ENCODE data around the gene ALDH1B1. TPM values are rescaled to one million over a fixed set of nuclear protein-coding genes. Genes with fewer than 3 reads are reported as not detected.

Gene ALDH1B1
- total RNA-seq, 1 experiment from 2014 or later: 46.6 TPM

DNA sequence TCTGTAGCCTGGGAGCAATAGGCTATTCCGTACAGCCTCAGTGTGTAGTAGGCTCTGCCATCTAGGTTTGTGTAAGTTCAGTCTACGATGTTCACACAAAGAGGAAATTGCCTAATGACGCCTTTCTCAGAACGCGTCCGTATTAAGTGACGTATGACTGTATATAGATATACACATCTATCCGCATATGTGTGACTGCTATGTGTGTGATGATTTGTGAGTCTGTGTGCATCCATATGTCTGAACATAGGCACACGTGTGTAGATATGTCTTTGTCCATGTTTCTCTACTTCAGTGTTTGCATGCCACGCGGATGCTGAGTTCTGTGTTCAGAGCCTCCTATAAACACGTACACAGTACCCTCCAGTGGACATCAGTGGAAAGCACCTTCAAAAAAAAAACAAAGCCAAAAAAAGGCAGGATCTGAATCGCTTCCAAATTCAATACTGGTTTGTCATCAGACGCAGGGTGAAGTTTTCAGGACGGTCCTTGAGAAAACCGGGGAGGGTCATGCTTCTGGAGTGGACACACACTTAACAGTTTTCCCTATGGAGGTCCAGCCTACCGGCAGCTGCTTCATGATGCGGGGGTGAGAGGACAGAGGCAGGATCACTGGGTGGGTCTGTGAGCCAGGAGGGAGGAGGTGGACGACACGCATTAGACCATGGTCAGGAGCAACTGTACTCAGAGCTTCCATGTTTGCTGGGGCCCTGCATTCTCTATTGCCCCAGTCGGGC, 29.5 kb upstream of the ALDH1B1 start:
- no TSS peak for BruUV-seq (replicated peaks)
- Histone ChIP-seq H3K4me1 (ENCODE audit: control insufficient read depth in 1 of 2, insufficient read depth in 2 of 2, low read length in 2 of 2) (peaks cover 0 to 5% of the 10 kb centered on the region in 2 experiments; a peak in 2 of 4 replicates), H3K27me3 (ENCODE audit: insufficient read depth, low read length) (no peaks in the 10 kb centered on the region), H3K27ac (ENCODE audit: low read depth, low read length) (no peak overlapping the region), H3K9me2 (ENCODE audit: insufficient read depth) (no peaks in the 10 kb centered on the region), H3K9me3 (ENCODE audit: control insufficient read depth in 1 of 2, insufficient read depth in 1 of 2, low read depth in 1 of 2, low read length in 2 of 2) (no peaks in the 10 kb centered on the region), H3K9ac (ENCODE audit: low read length) (no peak overlapping the region), H3K4me2 (ENCODE audit: low read length) (peak overlapping the region; percentile 47), H3K4me3 (replicated peaks in 1 of 2; ENCODE audit: low read depth in 1 of 2, low read length in 2 of 2) (no peak overlapping the region), H3K79me2 (ENCODE audit: insufficient read depth, low read length) (no peaks in the 10 kb centered on the region), H4K20me1 (ENCODE audit: insufficient read depth) (no peaks in the 10 kb centered on the region), H3K36me3 (ENCODE audit: control insufficient read depth in 1 of 2, insufficient read depth in 2 of 2, low read length in 2 of 2) (no peaks in the 10 kb centered on the region), H2AFZ (ENCODE audit: low read depth, low read length, poor library complexity, severe bottlenecking) (peak overlapping the region; percentile 80)
- 0 out of 2 replicates have a peak, but pooled peaks have one; percentile 11 for TF ChIP-seq FOSL1 (IDR thresholded peaks at IDR 0.05; ENCODE audit: low read depth)
- TF ChIP-seq EZH2phosphoT487 (IDR thresholded peaks at IDR 0.05; ENCODE audit: borderline replicate concordance): no peak
- TF ChIP-seq, protein P1, sequence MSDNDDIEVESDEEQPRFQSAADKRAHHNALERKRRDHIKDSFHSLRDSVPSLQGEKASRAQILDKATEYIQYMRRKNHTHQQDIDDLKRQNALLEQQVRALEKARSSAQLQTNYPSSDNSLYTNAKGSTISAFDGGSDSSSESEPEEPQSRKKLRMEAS (IDR thresholded peaks at IDR 0.05): peak; percentile 63
- no peak for TF ChIP-seq ELF1 (IDR thresholded peaks at IDR 0.05; ENCODE audit: borderline replicate concordance, low read depth)
- no peak for TF ChIP-seq POLR2A (IDR thresholded peaks at IDR 0.05; ENCODE audit: borderline replicate concordance, extremely low read depth, insufficient read depth, insufficient read length)
- TF ChIP-seq, protein P2, sequence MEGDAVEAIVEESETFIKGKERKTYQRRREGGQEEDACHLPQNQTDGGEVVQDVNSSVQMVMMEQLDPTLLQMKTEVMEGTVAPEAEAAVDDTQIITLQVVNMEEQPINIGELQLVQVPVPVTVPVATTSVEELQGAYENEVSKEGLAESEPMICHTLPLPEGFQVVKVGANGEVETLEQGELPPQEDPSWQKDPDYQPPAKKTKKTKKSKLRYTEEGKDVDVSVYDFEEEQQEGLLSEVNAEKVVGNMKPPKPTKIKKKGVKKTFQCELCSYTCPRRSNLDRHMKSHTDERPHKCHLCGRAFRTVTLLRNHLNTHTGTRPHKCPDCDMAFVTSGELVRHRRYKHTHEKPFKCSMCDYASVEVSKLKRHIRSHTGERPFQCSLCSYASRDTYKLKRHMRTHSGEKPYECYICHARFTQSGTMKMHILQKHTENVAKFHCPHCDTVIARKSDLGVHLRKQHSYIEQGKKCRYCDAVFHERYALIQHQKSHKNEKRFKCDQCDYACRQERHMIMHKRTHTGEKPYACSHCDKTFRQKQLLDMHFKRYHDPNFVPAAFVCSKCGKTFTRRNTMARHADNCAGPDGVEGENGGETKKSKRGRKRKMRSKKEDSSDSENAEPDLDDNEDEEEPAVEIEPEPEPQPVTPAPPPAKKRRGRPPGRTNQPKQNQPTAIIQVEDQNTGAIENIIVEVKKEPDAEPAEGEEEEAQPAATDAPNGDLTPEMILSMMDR (IDR thresholded peaks at IDR 0.05 in 2 of 3, conservative IDR thresholded peaks at IDR 0.05 in 1 of 3; ENCODE audit: borderline replicate concordance in 1 of 3, insufficient read depth in 1 of 3, low read depth in 2 of 3, low read length in 2 of 3): peak; percentile 59 to 89 (median 73)
- TF ChIP-seq, protein P3, sequence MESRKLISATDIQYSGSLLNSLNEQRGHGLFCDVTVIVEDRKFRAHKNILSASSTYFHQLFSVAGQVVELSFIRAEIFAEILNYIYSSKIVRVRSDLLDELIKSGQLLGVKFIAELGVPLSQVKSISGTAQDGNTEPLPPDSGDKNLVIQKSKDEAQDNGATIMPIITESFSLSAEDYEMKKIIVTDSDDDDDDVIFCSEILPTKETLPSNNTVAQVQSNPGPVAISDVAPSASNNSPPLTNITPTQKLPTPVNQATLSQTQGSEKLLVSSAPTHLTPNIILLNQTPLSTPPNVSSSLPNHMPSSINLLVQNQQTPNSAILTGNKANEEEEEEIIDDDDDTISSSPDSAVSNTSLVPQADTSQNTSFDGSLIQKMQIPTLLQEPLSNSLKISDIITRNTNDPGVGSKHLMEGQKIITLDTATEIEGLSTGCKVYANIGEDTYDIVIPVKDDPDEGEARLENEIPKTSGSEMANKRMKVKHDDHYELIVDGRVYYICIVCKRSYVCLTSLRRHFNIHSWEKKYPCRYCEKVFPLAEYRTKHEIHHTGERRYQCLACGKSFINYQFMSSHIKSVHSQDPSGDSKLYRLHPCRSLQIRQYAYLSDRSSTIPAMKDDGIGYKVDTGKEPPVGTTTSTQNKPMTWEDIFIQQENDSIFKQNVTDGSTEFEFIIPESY (IDR thresholded peaks at IDR 0.05; ENCODE audit: extremely low read depth, insufficient replicate concordance, low read length): no peak
- TF ChIP-seq RAD21 (IDR thresholded peaks at IDR 0.05; ENCODE audit: low read depth): peak; percentile 97
- TF ChIP-seq SRF (IDR thresholded peaks at IDR 0.05; ENCODE audit: low read depth): peak; percentile 71
- TF ChIP-seq CBX3 (IDR thresholded peaks at IDR 0.05; ENCODE audit: low read depth): no peak; the same call in 1 of the 2 replicates
- DNase-seq (ENCODE audit: low read depth, low spot score) (peak; percentile 63), ATAC-seq (peak; percentile 82)
- RAD21 ChIA-PET (ENCODE audit: low non-redundant PET in 1 of 2, low total read pairs in 2 of 2, uncharacterized antibody in 2 of 2, unreplicated experiment in 2 of 2): no interaction called here
- CTCF ChIA-PET: interaction anchor here (1.5 kb wide), 1 partner anchor 450 kb away, joined by 6 read pairs; no protein-coding TSS in a partner anchor
- POLR2A ChIA-PET: no interaction called here
- intact Hi-C loops (cut with micrococcal nuclease): loop anchor here (1.0 to 5.0 kb wide), 8 partner anchors 201 to 881 kb away; partner anchors contain the start of gene SLC25A51

All from HCT116 (cell line).